Activated CD4-positive, alpha-beta T cell treated with anti-CD3 and anti-CD28 coated beads for 24 hours (primary cell): ENCODE measurements around the gene ZIM2.
"Not testable (repeated sequence)": the region's sequence is repeated elsewhere in the genome, so short reads cannot be mapped to it uniquely, and the experiment has no call there.

Source experiments
- DNase-seq, 2 donors: peaks; one replicate each; pipeline ENCODE4 v3.0.0-alpha.2; 2020; ENCODE audit warnings: low read depth in 2 of 2

ZIM2 gene

GRCh38 chr19:56840451-56841192, at the start of gene ZIM2, which contains the start of gene PEG3:
Gene ZIM2, minus strand, starts transcription at chr19:56840726. Its CDS starts 16,449 bp downstream, at chr19:56824277.
Gene PEG3, minus strand, starts transcription at chr19:56840726. Its CDS starts 16,071 bp downstream, at chr19:56824655.
- no peak for DNase-seq

- DNase-seq: no peak
These were observed 44.9 kb upstream of the ZIM2 start for GRCh38 chr19:56885173-56885985.

- no peak for DNase-seq
These were observed 43.9 kb upstream of the ZIM2 start for GRCh38 chr19:56884441-56884840.

GRCh38 chr19:56880592-56881190, 40.2 kb upstream of the ZIM2 start:
- no peak for DNase-seq

GRCh38 chr19:56877069-56877715, 36.7 kb upstream of the ZIM2 start:
- DNase-seq: no peak

- no peak for DNase-seq
These were observed 35.2 kb upstream of the ZIM2 start for GRCh38 chr19:56875717-56876116.

- DNase-seq: no peak
These were observed 34.0 kb upstream of the ZIM2 start for GRCh38 chr19:56874530-56874929.

- no peak for DNase-seq
These were observed 33.0 kb upstream of the ZIM2 start for GRCh38 chr19:56873493-56873892.

- no peak for DNase-seq
These were observed 29.4 kb upstream of the ZIM2 start for GRCh38 chr19:56869886-56870285.

GRCh38 chr19:56868446-56868845, 27.9 kb upstream of the ZIM2 start:
- DNase-seq: no peak

- DNase-seq: no peak
These were observed 26.0 kb upstream of the ZIM2 start for GRCh38 chr19:56866538-56866937.

- DNase-seq: no peak
These were observed 24.1 kb upstream of the ZIM2 start for GRCh38 chr19:56864443-56865125.

GRCh38 chr19:56862741-56863140, 22.2 kb upstream of the ZIM2 start:
- no peak for DNase-seq

GRCh38 chr19:56860409-56860808, 19.9 kb upstream of the ZIM2 start:
- DNase-seq: not testable (repeated sequence)

GRCh38 chr19:56858026-56858425, 17.5 kb upstream of the ZIM2 start:
- DNase-seq: no peak

GRCh38 chr19:56856822-56857221, 16.3 kb upstream of the ZIM2 start:
- DNase-seq: no peak

GRCh38 chr19:56852361-56852760, 11.8 kb upstream of the ZIM2 start:
- not testable (repeated sequence) for DNase-seq

GRCh38 chr19:56848166-56848565, 7.6 kb upstream of the ZIM2 start:
- DNase-seq: no peak

GRCh38 chr19:56842412-56842811, 1.9 kb upstream of the ZIM2 start:
- no peak for DNase-seq

- DNase-seq: no peak
These were observed 642 bp upstream of the ZIM2 start for GRCh38 chr19:56841193-56841543.

- no peak for DNase-seq
These were observed 675 bp downstream of the ZIM2 start for GRCh38 chr19:56839652-56840450.
